Muscle layer of duodenum (tissue), 2 donors: ENCODE results near the gene MOGAT1.

ENCODE experiments used
- H3K27ac ChIP-seq: one replicate; pipeline ENCODE4 v1.7.0; 2013; ENCODE audit warnings: mild to moderate bottlenecking, low read length
- H3K27me3 ChIP-seq: one replicate; pipeline ENCODE4 v1.7.0; 2013; ENCODE audit warnings: low read depth, mild to moderate bottlenecking, control low read depth, low read length
- H3K36me3 ChIP-seq, 2 donors: one replicate each; pipeline ENCODE4 v1.7.0; 2013; ENCODE audit warnings: low read length in 2 of 2, control low read depth in 1 of 2, mild to moderate bottlenecking in 1 of 2; ENCODE audit not compliant: insufficient read depth in 2 of 2, control insufficient read depth in 1 of 2
- H3K4me1 ChIP-seq, 2 donors: one replicate each; pipeline ENCODE4 v1.7.0; 2013; ENCODE audit warnings: low read length in 2 of 2, mild to moderate bottlenecking in 2 of 2, control low read depth in 1 of 2, moderate library complexity in 1 of 2; ENCODE audit not compliant: insufficient read depth in 2 of 2, control insufficient read depth in 1 of 2
- H3K4me3 ChIP-seq, 2 donors: one replicate each; pipeline ENCODE4 v1.7.0; 2013; ENCODE audit warnings: low read length in 2 of 2, low read depth in 1 of 2, mild to moderate bottlenecking in 1 of 2
- H3K9me3 ChIP-seq, 2 donors: one replicate each; pipeline ENCODE4 v1.7.0; 2013; ENCODE audit warnings: low read length in 2 of 2, control low read depth in 1 of 2, mild to moderate bottlenecking in 1 of 2; ENCODE audit not compliant: control insufficient read depth in 1 of 2
- donor health status: healthy.

Gene MOGAT1

GRCh38 chr2:222651718-222652418, 19.6 kb upstream of the MOGAT1 start:
- Histone ChIP-seq H3K27me3 (no peaks in the 10 kb centered on the region), H3K27ac (peak overlapping the region; percentile 47), H3K9me3 (no peaks in the 10 kb centered on the region), H3K36me3 (peaks cover 7 to 11% of the 10 kb centered on the region in 2 donors), H3K4me1 (peaks cover 9 to 17% of the 10 kb centered on the region in 2 donors), H3K4me3 (no peak overlapping the region)

- H3K4me1 ChIP-seq = peaks cover 12 to 17% of the 10 kb centered on the region in 2 donors
- H3K27ac ChIP-seq = peak overlapping the region; percentile 47
- H3K4me3 ChIP-seq = peak overlapping the region in 1 of 2 donors; percentile 5
- no peaks in the 10 kb centered on the region for H3K27me3 ChIP-seq
- H3K9me3 ChIP-seq = no peaks in the 10 kb centered on the region
- H3K36me3 ChIP-seq = peaks cover 7% of the 10 kb centered on the region in 2 donors
Observed at GRCh38 chr2:222652491-222653255, 18.8 kb upstream of the MOGAT1 start.

GRCh38 chr2:222653280-222653679, 18.2 kb upstream of the MOGAT1 start:
- H3K4me1 ChIP-seq = peaks cover 12 to 17% of the 10 kb centered on the region in 2 donors
- peak overlapping the region in 1 of 2 donors; percentile 5 for H3K4me3 ChIP-seq
- H3K27me3 ChIP-seq = no peaks in the 10 kb centered on the region
- H3K9me3 ChIP-seq = no peaks in the 10 kb centered on the region
- H3K27ac ChIP-seq = peak overlapping the region; percentile 33
- peaks cover 2 to 4% of the 10 kb centered on the region in 2 donors for H3K36me3 ChIP-seq

GRCh38 chr2:222655787-222656525, 15.5 kb upstream of the MOGAT1 start, which contains the start of gene FARSB:
FARSB (minus strand) TSS chr2:222656092; CDS start chr2:222656073, 19 bp downstream.
- Histone ChIP-seq H3K36me3 (no peaks in the 10 kb centered on the region), H3K27me3 (no peaks in the 10 kb centered on the region), H3K27ac (peak within 1 kb of the TSS; percentile 99), H3K9me3 (no peaks in the 10 kb centered on the region), H3K4me1 (peaks cover 12 to 17% of the 10 kb centered on the region in 2 donors), H3K4me3 (peak within 1 kb of the TSS; percentile 97 to 98)

DNA sequence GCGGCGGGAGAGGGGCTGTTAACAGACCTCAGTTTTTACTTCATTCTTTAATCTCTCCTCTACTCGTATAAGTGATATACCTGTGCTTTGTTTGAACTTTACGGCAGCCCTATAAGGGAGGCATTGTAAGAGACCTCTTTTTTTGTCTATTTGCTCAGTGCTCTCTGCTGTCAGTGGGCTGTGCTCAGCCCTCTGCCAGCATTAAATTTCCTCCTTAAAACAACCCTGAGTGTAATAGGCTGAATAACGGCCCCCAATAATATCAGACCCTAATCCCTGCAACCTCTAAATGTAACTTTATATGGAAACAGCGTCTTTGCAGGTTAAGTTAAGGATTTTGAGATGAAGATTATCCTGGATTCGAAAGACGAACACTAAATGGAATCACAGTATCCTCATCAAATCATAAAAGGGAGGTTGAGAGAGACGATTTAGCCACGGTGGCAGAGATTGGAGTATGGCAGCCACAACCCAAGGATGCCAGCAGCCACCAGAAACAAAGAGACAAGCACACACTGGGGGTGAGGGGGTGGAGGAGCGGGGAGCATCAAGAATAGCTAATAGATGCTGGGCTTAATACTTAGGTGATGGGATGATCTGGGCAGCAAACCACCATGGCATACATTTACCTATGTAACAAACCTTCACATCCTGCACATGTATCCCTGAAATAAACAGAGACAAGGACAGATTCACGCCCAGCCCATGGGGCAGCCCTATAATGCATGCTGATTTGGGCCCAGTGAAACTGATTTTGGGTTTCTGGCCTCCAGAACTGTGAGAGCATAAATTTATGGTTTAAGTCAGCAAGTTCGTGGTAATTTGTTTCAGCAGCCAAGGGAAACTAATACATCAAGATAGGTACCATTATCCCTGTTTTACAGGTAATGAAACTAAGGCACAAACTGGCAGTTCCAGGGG, 14.7 kb upstream of the MOGAT1 start:
- peak overlapping the region; percentile 99 for H3K27ac ChIP-seq
- H3K27me3 ChIP-seq = no peaks in the 10 kb centered on the region
- no peaks in the 10 kb centered on the region for H3K36me3 ChIP-seq
- H3K4me3 ChIP-seq = peak overlapping the region; percentile 97 to 98
- H3K4me1 ChIP-seq = peaks cover 12 to 17% of the 10 kb centered on the region in 2 donors
- no peaks in the 10 kb centered on the region for H3K9me3 ChIP-seq

DNA sequence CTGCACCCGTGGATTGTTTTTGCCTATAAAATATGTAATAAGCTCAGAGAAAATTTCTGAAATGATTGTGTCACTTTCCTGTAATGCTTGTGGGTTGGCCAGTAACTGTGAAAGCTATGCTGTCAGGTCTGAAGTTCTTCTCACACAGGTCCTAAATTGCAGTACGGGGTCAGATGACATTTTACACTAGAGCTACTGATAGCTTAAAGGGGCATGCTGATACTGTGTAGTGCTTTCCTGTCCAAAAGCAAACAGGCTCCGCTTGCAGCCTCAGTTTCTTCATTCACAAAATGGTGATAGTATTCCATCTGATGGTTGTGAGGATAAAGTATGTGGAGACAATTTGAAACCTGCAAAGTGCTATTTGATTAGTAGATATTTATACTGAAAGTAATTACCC, 8.0 kb upstream of the MOGAT1 start:
- H3K27me3 ChIP-seq = no peaks in the 10 kb centered on the region

DNA sequence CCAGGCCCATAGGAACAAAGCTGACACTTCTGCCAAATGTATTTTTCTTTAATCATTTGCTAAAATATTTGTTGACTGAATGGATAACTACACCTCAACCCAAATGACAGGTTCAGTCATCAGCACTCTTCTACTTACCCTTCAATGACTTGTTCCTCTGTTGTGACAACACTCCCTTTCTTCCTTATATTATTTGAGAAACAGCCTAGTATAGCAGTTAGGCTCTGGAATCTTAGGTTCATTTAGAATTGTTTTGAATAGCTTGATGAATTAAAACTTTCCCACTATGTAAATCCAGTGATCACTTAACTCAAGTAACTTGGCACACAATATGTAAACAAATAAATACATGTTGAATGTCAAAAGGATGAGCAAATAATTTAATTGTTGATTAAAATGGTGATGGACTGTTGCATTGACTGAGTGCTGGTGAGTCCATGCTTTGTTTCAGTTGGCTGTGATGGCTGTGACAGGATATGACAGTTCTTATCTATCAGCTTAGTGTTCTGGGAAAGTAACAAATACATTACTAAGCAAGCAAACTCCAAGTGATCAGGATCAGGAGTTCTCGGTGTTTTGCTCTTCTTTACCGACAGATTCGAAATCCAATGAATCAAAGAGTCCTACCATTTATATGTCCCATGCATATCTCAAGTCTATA, 2.8 kb upstream of the MOGAT1 start:
- H3K27ac ChIP-seq = no peak overlapping the region
- H3K4me1 ChIP-seq = peaks cover 0 to 12% of the 10 kb centered on the region in 2 donors
- no peak overlapping the region for H3K4me3 ChIP-seq
- H3K9me3 ChIP-seq = no peaks in the 10 kb centered on the region
- no peaks in the 10 kb centered on the region for H3K27me3 ChIP-seq
- no peaks in the 10 kb centered on the region for H3K36me3 ChIP-seq

More for the DNA sequence above, 8.0 kb upstream of the MOGAT1 start:
- no peaks in the 10 kb centered on the region for H3K36me3 ChIP-seq
- no peaks in the 10 kb centered on the region for H3K9me3 ChIP-seq
- H3K4me1 ChIP-seq = no peaks in the 10 kb centered on the region
- no peak overlapping the region for H3K27ac ChIP-seq
- no peak overlapping the region for H3K4me3 ChIP-seq

DNA sequence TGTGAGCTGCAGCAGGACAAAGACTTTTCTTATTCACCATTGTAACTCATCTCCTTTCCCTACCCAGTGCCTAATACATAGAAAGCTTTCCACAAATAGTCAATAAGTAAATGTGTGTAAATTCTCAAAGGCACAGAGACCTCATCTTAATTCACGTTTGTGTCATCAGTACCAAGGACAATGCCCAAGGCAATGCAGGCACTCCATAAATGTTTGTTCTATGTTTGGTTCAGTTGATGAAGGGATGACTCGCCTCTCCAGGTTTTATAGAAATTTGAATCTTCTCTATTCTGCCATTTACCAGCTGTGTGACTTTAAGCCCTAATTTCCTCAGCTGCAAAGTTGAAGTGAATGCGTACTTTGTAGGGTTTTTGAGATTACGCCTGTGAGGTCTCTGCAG, 2.1 kb upstream of the MOGAT1 start:
- Histone ChIP-seq H3K27me3 (no peaks in the 10 kb centered on the region), H3K9me3 (no peaks in the 10 kb centered on the region), H3K27ac (no peak overlapping the region), H3K4me3 (no peak overlapping the region), H3K4me1 (peaks cover 0 to 12% of the 10 kb centered on the region in 2 donors), H3K36me3 (no peaks in the 10 kb centered on the region)

GRCh38 chr2:222670191-222671038, 1.0 kb upstream of the MOGAT1 start:
- H3K9me3 ChIP-seq = no peaks in the 10 kb centered on the region
- no peaks in the 10 kb centered on the region for H3K36me3 ChIP-seq
- H3K4me1 ChIP-seq = peaks cover 0 to 12% of the 10 kb centered on the region in 2 donors
- H3K27ac ChIP-seq = no peak overlapping the region
- no peak overlapping the region for H3K4me3 ChIP-seq
- H3K27me3 ChIP-seq = no peaks in the 10 kb centered on the region
